ENCODE data around the gene PFDN1. TPM values are rescaled to one million over a fixed set of nuclear protein-coding genes. Genes with fewer than 3 reads are reported as not detected.

The PFDN1 gene
- total RNA-seq, 3 donors from 2014 or later (not counting 1 experiment from before 2014, with no cell fraction given) = 28.0 to 39.1 (median 37.6) TPM

DNA sequence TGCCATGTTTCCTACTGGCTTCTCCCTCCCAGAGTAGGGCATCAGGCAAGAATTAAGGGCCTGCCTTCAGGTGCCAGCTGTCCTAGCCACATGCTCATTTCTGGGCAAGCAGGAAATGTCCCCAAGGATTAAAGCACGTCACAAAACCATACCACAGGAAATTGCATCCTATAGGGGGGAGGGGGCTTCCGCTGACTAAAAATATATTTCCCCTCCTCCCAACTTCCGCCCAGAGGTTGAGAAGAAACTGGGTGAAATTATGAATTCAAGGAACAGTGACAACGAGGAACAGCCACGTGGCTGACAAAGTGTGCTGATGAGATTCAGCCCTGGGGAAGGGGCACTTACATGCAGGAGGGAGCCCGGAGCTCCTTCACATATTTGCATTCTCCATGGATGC, 39.4 kb upstream of the PFDN1 start:
- Mint-ChIP-seq H3K27me3 (ENCODE audit: low read depth in 2 of 2) (peaks cover 6 to 12% of the 10 kb centered on the region in 2 donors), H3K27ac (no peak overlapping the region), H3K4me3 (no peak overlapping the region), H3K9me3 (no peaks in the 10 kb centered on the region), H3K36me3 (no peaks in the 10 kb centered on the region), H3K4me1 (peaks cover 19 to 33% of the 10 kb centered on the region in 2 donors)
- H3K4me3 ChIP-seq (ENCODE audit: low read length) = no peak overlapping the region
- DNase-seq = peak in 1 of 2 donors; percentile 39
- intact Hi-C loops (cut with micrococcal nuclease) = no loop called here
- no peaks in the 10 kb centered on the region for H3K27me3 ChIP-seq (ENCODE audit: control insufficient read depth, insufficient read depth, low read length)
- no peaks in the 10 kb centered on the region for H3K36me3 ChIP-seq (ENCODE audit: control insufficient read depth, insufficient read depth, low read length)
- H3K27ac ChIP-seq (ENCODE audit: low read length) = no peak overlapping the region
- H3K4me1 ChIP-seq (ENCODE audit: control insufficient read depth, insufficient read depth, low read length) = peaks cover 50% of the 10 kb centered on the region
- TF ChIP-seq, protein P1, sequence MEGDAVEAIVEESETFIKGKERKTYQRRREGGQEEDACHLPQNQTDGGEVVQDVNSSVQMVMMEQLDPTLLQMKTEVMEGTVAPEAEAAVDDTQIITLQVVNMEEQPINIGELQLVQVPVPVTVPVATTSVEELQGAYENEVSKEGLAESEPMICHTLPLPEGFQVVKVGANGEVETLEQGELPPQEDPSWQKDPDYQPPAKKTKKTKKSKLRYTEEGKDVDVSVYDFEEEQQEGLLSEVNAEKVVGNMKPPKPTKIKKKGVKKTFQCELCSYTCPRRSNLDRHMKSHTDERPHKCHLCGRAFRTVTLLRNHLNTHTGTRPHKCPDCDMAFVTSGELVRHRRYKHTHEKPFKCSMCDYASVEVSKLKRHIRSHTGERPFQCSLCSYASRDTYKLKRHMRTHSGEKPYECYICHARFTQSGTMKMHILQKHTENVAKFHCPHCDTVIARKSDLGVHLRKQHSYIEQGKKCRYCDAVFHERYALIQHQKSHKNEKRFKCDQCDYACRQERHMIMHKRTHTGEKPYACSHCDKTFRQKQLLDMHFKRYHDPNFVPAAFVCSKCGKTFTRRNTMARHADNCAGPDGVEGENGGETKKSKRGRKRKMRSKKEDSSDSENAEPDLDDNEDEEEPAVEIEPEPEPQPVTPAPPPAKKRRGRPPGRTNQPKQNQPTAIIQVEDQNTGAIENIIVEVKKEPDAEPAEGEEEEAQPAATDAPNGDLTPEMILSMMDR (IDR thresholded peaks at IDR 0.05) = no peak
- no peak for ATAC-seq
- H3K9me3 ChIP-seq (ENCODE audit: control insufficient read depth, insufficient read depth, low read length) = no peaks in the 10 kb centered on the region
- WGBS (ENCODE audit: insufficient coverage) = 24% methylated on average over 3 of the region's 6 CpGs

DNA sequence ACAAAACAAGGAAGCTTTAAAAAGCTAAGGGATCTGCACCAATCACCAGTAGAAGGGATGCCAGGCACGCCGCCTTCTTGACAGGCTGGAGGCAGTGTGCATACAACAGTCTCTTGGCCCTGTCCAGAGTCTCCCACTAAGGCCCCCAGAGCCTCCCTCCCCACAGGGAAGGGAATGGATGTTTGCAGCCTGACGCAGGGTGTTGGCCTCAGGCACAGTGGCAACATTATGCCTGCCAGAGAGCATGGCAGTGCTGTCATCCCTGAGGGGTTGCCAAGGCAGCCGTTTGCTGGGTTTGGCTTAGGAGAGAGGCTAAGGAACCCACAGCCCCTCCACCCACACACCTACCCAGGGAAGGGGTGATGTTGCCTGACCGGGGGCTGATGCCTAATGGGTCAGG, 38.7 kb upstream of the PFDN1 start:
- WGBS (ENCODE audit: insufficient coverage) = 90% methylated on average over 4 of the region's 5 CpGs
- intact Hi-C loops (cut with micrococcal nuclease) = no loop called here
- DNase-seq (no peak), ATAC-seq (no peak)
- H3K9me3 ChIP-seq (ENCODE audit: control insufficient read depth, insufficient read depth, low read length) = no peaks in the 10 kb centered on the region
- no peak overlapping the region for H3K4me3 Mint-ChIP-seq
- TF ChIP-seq, protein P1 (IDR thresholded peaks at IDR 0.05) = no peak
- no peaks in the 10 kb centered on the region for H3K36me3 Mint-ChIP-seq
- no peaks in the 10 kb centered on the region for H3K9me3 Mint-ChIP-seq
- peaks cover 6 to 9% of the 10 kb centered on the region in 2 donors for H3K27me3 Mint-ChIP-seq (ENCODE audit: low read depth in 2 of 2)
- no peak overlapping the region for H3K27ac Mint-ChIP-seq
- peaks cover 45% of the 10 kb centered on the region for H3K4me1 ChIP-seq (ENCODE audit: control insufficient read depth, insufficient read depth, low read length)
- peaks cover 19 to 27% of the 10 kb centered on the region in 2 donors for H3K4me1 Mint-ChIP-seq
- no peaks in the 10 kb centered on the region for H3K27me3 ChIP-seq (ENCODE audit: control insufficient read depth, insufficient read depth, low read length)
- no peak overlapping the region for H3K27ac ChIP-seq (ENCODE audit: low read length)
- no peaks in the 10 kb centered on the region for H3K36me3 ChIP-seq (ENCODE audit: control insufficient read depth, insufficient read depth, low read length)
- no peak overlapping the region for H3K4me3 ChIP-seq (ENCODE audit: low read length)

DNA sequence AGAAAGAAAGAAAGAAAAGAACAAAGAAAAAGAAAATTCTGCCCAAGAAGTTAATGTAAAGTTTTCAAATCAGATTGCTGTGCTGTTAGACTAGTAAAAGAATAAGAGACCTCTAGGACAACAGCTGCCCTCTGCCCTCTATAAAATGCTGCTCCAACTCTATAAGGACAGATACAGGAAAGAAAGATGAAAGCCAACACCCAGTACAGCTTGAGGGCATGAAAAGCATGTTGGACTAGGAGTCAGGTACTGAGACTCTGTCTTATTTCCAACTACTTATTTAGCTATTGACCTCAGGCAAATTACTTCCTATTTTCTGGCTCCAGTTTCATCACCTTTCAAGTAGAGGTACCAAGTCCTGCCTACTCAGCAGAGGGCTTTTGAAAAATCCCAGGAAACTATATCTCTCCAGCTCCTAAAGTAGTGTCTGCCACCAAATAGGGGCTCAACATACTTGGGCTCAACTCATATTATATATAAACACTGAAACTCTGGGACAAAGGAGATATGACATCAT, 37.8 kb upstream of the PFDN1 start:
- Histone ChIP-seq H3K27ac (ENCODE audit: low read length) (no peak overlapping the region), H3K4me1 (ENCODE audit: control insufficient read depth, insufficient read depth, low read length) (peaks cover 39% of the 10 kb centered on the region), H3K9me3 (ENCODE audit: control insufficient read depth, insufficient read depth, low read length) (no peaks in the 10 kb centered on the region), H3K27me3 (ENCODE audit: control insufficient read depth, insufficient read depth, low read length) (no peaks in the 10 kb centered on the region), H3K36me3 (ENCODE audit: control insufficient read depth, insufficient read depth, low read length) (no peaks in the 10 kb centered on the region), H3K4me3 (ENCODE audit: low read length) (no peak overlapping the region)
- H3K27ac Mint-ChIP-seq = no peak overlapping the region
- no peak for ATAC-seq
- no peak overlapping the region for H3K4me3 Mint-ChIP-seq
- peaks cover 6 to 9% of the 10 kb centered on the region in 2 donors for H3K27me3 Mint-ChIP-seq (ENCODE audit: low read depth in 2 of 2)
- intact Hi-C loops (cut with micrococcal nuclease) = no loop called here
- no peaks in the 10 kb centered on the region for H3K36me3 Mint-ChIP-seq
- no peaks in the 10 kb centered on the region for H3K9me3 Mint-ChIP-seq
- DNase-seq = no peak
- TF ChIP-seq, protein P1 (IDR thresholded peaks at IDR 0.05) = no peak
- H3K4me1 Mint-ChIP-seq = peaks cover 15 to 21% of the 10 kb centered on the region in 2 donors

DNA sequence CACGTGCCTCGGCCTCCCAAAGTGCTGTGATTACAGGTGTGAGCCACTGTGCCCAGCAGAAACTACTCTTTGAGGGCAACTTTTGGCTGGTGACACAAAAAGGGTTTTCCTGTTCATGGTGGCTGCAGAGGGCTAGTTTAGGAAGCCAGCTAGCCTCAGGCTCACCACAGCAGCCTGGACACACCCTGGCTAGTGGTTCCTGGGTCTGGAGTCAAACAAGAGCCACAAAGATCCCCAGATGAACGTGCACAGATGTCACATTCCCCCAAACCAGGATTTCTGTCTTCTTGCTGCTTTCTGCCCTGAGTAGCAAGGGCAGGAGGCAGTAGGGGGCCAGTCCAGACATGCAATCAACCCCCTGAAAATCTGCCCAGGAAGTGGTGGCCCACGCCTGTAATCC, 36.7 kb upstream of the PFDN1 start:
- peaks cover 10 to 17% of the 10 kb centered on the region in 2 donors for H3K4me1 Mint-ChIP-seq

More for the DNA sequence above, 36.7 kb upstream of the PFDN1 start:
- Mint-ChIP-seq H3K4me3 (no peak overlapping the region), H3K27me3 (ENCODE audit: low read depth in 2 of 2) (peaks cover 0 to 4% of the 10 kb centered on the region in 2 donors), H3K27ac (no peak overlapping the region), H3K36me3 (no peaks in the 10 kb centered on the region), H3K9me3 (no peaks in the 10 kb centered on the region)
- intact Hi-C loops (cut with micrococcal nuclease) = no loop called here
- H3K27ac ChIP-seq (ENCODE audit: low read length) = no peak overlapping the region
- no peaks in the 10 kb centered on the region for H3K27me3 ChIP-seq (ENCODE audit: control insufficient read depth, insufficient read depth, low read length)
- ATAC-seq (peak in 1 of 3 donors; percentile 20), DNase-seq (no peak)
- WGBS (ENCODE audit: insufficient coverage) = 16% methylated on average over 4 of the region's 4 CpGs
- TF ChIP-seq, protein P1 (IDR thresholded peaks at IDR 0.05) = no peak
- H3K4me1 ChIP-seq (ENCODE audit: control insufficient read depth, insufficient read depth, low read length) = peaks cover 37% of the 10 kb centered on the region
- no peak overlapping the region for H3K4me3 ChIP-seq (ENCODE audit: low read length)
- no peaks in the 10 kb centered on the region for H3K9me3 ChIP-seq (ENCODE audit: control insufficient read depth, insufficient read depth, low read length)
- no peaks in the 10 kb centered on the region for H3K36me3 ChIP-seq (ENCODE audit: control insufficient read depth, insufficient read depth, low read length)
